GM18951 (cell line): Measurements from ENCODE around the gene CALHM6.

Experiments used
- POLR2A ChIP-seq: IDR thresholded peaks from 4 replicates; pipeline ENCODE4 v1.6.1; 2011; ENCODE audit warnings: mild to moderate bottlenecking; ENCODE audit not compliant: insufficient read length, insufficient read depth; ENCODE audit errors: extremely low read depth
- in situ Hi-C: fragments of 300-500 bp; cut with MboI; formaldehyde crosslinking; loops from one replicate; pipeline ENCODE4 v1.12.0; 2022; ENCODE audit warnings: low sequenced_read_pairs, mixed read lengths, inconsistent platforms; ENCODE audit not compliant: unreplicated experiment

Gene CALHM6

GRCh38 chr6:116461331-116461931 is at the start of gene CALHM6:
TSS of gene CALHM6 (plus strand) at chr6:116461375. CDS start at chr6:116461930, 555 bp downstream.
- TF ChIP-seq POLR2A, result no peak
- in situ Hi-C loops, result no loop called here

- no peak for TF ChIP-seq POLR2A
- in situ Hi-C loops, result no loop called here
Observed at GRCh38 chr6:116412270-116412669, 48.9 kb upstream of the CALHM6 start.

GRCh38 chr6:116413357-116413756 is 47.8 kb upstream of the CALHM6 start:
- in situ Hi-C loops, result no loop called here
- TF ChIP-seq POLR2A, result no peak

GRCh38 chr6:116417661-116418060 is 43.5 kb upstream of the CALHM6 start:
- TF ChIP-seq POLR2A, result no peak
- in situ Hi-C loops, result no loop called here

GRCh38 chr6:116419069-116419786 is 41.9 kb upstream of the CALHM6 start:
- in situ Hi-C loops, result no loop called here
- no peak for TF ChIP-seq POLR2A

GRCh38 chr6:116420341-116420740 is 40.8 kb upstream of the CALHM6 start:
- in situ Hi-C loops, result no loop called here
- no peak for TF ChIP-seq POLR2A

- TF ChIP-seq POLR2A, result no peak
- in situ Hi-C loops, result no loop called here
Observed at GRCh38 chr6:116422238-116422637, 38.9 kb upstream of the CALHM6 start.

GRCh38 chr6:116424001-116424400 is 37.2 kb upstream of the CALHM6 start:
- no peak for TF ChIP-seq POLR2A
- in situ Hi-C loops, result no loop called here

GRCh38 chr6:116426551-116426950 is 34.6 kb upstream of the CALHM6 start:
- TF ChIP-seq POLR2A, result no peak
- in situ Hi-C loops, result no loop called here

GRCh38 chr6:116429111-116429510 is 32.1 kb upstream of the CALHM6 start:
- in situ Hi-C loops, result no loop called here
- TF ChIP-seq POLR2A, result no peak

GRCh38 chr6:116430860-116431259 is 30.3 kb upstream of the CALHM6 start:
- in situ Hi-C loops, result no loop called here
- no peak for TF ChIP-seq POLR2A

GRCh38 chr6:116431964-116432595 is 29.1 kb upstream of the CALHM6 start:
- no peak for TF ChIP-seq POLR2A
- in situ Hi-C loops, result no loop called here

- in situ Hi-C loops, result no loop called here
- no peak for TF ChIP-seq POLR2A
Observed at GRCh38 chr6:116433206-116433712, 27.9 kb upstream of the CALHM6 start.
